ENCODE data around the gene IL4.

Gene IL4

GRCh38 chr5:132704875-132705274 lies 31.1 kb downstream of the IL4 start:
- DNase-seq: no peak

DNA sequence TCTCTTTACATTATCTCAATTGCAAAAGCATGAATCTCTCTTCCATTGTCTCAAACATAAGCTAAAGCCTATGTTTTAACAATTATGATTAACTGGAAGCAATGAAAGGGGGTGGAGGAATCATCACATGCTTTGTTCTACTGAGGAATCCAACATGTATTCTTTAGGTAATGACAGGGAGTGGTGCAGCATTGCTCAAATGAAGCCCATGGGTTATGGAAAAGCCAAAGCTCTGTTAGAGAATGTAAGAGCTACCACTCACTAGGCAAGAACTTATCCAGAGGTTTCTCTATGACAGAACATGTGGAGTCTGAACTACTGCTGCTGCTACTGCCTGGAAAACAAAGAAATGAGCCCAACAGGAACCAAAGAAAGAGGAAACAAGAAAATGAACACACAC lies 34.9 kb downstream of the IL4 start:
- no peak for DNase-seq

DNA sequence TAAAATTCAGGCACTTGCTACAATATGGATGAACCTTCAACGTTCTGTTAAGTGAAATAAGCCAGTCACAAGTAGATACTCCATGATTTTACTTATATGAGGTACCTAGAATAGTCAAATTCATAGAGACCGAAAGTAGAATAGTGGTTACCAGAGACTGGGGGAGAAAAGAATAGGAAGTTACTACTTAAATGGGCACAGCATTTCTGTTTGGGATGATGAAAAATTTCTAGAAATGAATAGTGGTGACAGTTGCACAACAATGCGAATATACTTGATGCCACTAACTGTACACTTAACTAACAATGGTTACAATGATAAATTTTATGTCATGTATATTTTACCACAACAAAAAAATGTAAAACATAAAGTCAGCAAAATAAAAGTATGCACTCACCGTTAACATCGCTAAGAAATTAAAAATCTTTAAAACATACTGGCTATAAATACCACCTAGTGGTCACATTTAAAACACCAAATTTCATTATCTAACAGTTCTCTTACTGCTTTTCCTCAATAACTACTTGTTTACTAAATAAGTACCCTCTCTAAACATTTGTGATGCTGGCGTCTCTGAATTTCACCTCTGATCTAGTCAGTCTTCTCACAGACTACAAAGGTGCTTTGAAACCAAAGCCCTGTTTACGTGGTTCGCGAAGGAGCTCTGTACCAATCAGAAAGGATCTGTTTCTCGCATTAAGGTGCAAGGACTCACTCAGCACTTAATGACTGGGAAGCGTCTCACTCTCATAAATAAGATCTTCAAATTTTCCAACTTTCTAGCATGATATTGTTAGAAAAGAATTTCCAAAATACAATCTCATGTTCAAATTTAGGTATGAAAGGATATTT lies 40.9 kb downstream of the IL4 start:
- no peak for DNase-seq

GRCh38 chr5:132718544-132719312 lies 44.9 kb downstream of the IL4 start:
- DNase-seq: no peak

- DNase-seq: no peak
Measured at GRCh38 chr5:132725745-132726144, 52.0 kb downstream of the IL4 start.

GRCh38 chr5:132729896-132730295 lies 56.1 kb downstream of the IL4 start:
- no peak for DNase-seq

Data from NCI-H1048 (cell line).